ENCODE data around the gene C12orf56. TPM values are rescaled to one million over a fixed set of nuclear protein-coding genes. Genes with fewer than 3 reads are reported as not detected.

Gene C12orf56
- total RNA-seq, 1 experiment from 2014 or later, result not detected

DNA sequence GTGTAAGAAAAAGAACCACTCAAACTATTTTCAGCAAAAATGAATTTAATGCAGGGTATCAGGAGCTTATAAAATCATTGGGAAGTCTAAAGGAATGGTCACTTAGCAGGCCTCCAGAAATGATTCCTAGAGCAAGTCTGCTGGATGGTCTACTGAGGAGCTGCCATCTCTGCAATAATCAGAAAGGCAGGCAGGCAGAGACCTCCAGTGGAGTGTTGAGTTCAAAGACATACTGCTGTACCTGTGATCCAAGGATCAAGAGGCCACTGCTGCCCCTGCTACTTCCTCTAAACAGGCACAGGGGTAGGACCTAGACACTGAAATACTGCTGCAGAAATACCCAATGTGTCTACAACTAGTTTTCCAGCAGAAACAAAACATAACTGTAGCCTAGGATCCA lies 154.0 kb downstream of the C12orf56 start:
- no peak overlapping the region for H2AFZ ChIP-seq (ENCODE audit: low read depth, low read length, poor library complexity, severe bottlenecking)
- POLR2A ChIA-PET, result no interaction called here
- CTCF ChIA-PET, result interaction anchor here (0.8 to 2.7 kb wide), 3 partner anchors 393 to 410 kb away, joined by 3 to 10 read pairs (median 7); no protein-coding TSS in a partner anchor

DNA sequence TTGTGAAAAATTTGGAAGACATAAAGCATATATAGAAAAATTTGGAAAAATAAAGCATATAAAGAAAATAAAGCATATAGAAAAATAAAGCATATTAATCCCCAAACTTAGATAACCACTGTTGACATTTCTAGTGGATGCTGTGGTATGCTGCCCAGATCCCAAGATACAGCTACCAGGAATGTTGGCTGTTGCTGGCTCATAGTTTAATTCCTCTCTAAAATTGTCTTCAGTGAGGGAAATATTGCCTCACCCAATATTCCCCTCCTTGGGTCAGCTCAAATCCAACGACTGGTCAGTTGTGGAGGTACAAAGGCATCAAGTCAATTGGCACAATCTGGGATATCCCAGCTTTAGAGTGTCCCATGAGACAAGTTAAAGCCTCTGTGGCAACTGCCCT lies 158.4 kb downstream of the C12orf56 start:
- ATAC-seq (no peak), DNase-seq (ENCODE audit: low read depth, low spot score) (no peak)
- ChIA-PET POLR2A (no interaction called here), CTCF (no interaction called here), RAD21 (ENCODE audit: low non-redundant PET in 1 of 2, low total read pairs in 2 of 2, uncharacterized antibody in 2 of 2, unreplicated experiment in 2 of 2) (no interaction called here)
- Histone ChIP-seq H4K20me1 (ENCODE audit: insufficient read depth) (no peaks in the 10 kb centered on the region), H3K9me3 (ENCODE audit: control insufficient read depth in 1 of 2, insufficient read depth in 1 of 2, low read depth in 1 of 2, low read length in 2 of 2) (no peaks in the 10 kb centered on the region), H3K9ac (ENCODE audit: low read length) (no peak overlapping the region), H3K9me2 (ENCODE audit: insufficient read depth) (no peaks in the 10 kb centered on the region), H3K4me3 (replicated peaks in 1 of 2; ENCODE audit: low read depth in 1 of 2, low read length in 2 of 2) (no peak overlapping the region), H3K36me3 (ENCODE audit: control insufficient read depth in 1 of 2, insufficient read depth in 2 of 2, low read length in 2 of 2) (no peaks in the 10 kb centered on the region), H3K79me2 (ENCODE audit: insufficient read depth, low read length) (no peaks in the 10 kb centered on the region), H3K27ac (ENCODE audit: low read depth, low read length) (no peak overlapping the region), H3K27me3 (ENCODE audit: insufficient read depth, low read length) (no peaks in the 10 kb centered on the region), H2AFZ (ENCODE audit: low read depth, low read length, poor library complexity, severe bottlenecking) (peak overlapping the region; percentile 21), H3K4me1 (ENCODE audit: control insufficient read depth in 1 of 2, insufficient read depth in 2 of 2, low read length in 2 of 2) (no peaks in the 10 kb centered on the region), H3K4me2 (ENCODE audit: low read length) (no peak overlapping the region)
- BruUV-seq (replicated peaks), result no TSS peak
- TF ChIP-seq ZNF274 (IDR thresholded peaks at IDR 0.05; ENCODE audit: low read depth, low read length) (no peak), SIN3A (IDR thresholded peaks at IDR 0.05; ENCODE audit: low read depth) (no peak), POLR2A (IDR thresholded peaks at IDR 0.05; ENCODE audit: borderline replicate concordance, extremely low read depth, insufficient read depth, insufficient read length) (no peak), JUND (IDR thresholded peaks at IDR 0.05) (no peak), ELF1 (IDR thresholded peaks at IDR 0.05; ENCODE audit: borderline replicate concordance, low read depth) (no peak)
- intact Hi-C loops (cut with micrococcal nuclease), result no loop called here

More for the DNA sequence above, 154.0 kb downstream of the C12orf56 start:
- TF ChIP-seq, protein P1, sequence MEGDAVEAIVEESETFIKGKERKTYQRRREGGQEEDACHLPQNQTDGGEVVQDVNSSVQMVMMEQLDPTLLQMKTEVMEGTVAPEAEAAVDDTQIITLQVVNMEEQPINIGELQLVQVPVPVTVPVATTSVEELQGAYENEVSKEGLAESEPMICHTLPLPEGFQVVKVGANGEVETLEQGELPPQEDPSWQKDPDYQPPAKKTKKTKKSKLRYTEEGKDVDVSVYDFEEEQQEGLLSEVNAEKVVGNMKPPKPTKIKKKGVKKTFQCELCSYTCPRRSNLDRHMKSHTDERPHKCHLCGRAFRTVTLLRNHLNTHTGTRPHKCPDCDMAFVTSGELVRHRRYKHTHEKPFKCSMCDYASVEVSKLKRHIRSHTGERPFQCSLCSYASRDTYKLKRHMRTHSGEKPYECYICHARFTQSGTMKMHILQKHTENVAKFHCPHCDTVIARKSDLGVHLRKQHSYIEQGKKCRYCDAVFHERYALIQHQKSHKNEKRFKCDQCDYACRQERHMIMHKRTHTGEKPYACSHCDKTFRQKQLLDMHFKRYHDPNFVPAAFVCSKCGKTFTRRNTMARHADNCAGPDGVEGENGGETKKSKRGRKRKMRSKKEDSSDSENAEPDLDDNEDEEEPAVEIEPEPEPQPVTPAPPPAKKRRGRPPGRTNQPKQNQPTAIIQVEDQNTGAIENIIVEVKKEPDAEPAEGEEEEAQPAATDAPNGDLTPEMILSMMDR (IDR thresholded peaks at IDR 0.05 in 2 of 3, conservative IDR thresholded peaks at IDR 0.05 in 1 of 3; ENCODE audit: borderline replicate concordance in 1 of 3, insufficient read depth in 1 of 3, low read depth in 2 of 3, low read length in 2 of 3), result peak; percentile 7 to 57 (median 12); a peak in 2 of 6 replicates
- no peak for TF ChIP-seq POLR2AphosphoS5 (IDR thresholded peaks at IDR 0.05; ENCODE audit: low read depth, low read length)
- TF ChIP-seq TCF7L2 (IDR thresholded peaks at IDR 0.05; ENCODE audit: borderline replicate concordance, extremely low read depth, insufficient read depth, insufficient read length), result peak; percentile 54
- peak; percentile 76 for TF ChIP-seq RAD21 (IDR thresholded peaks at IDR 0.05; ENCODE audit: low read depth)
- no TSS peak for BruUV-seq (replicated peaks)
- Histone ChIP-seq H3K79me2 (ENCODE audit: insufficient read depth, low read length) (no peaks in the 10 kb centered on the region), H3K27ac (ENCODE audit: low read depth, low read length) (no peak overlapping the region), H3K4me1 (ENCODE audit: control insufficient read depth in 1 of 2, insufficient read depth in 2 of 2, low read length in 2 of 2) (no peaks in the 10 kb centered on the region), H3K4me2 (ENCODE audit: low read length) (no peak overlapping the region), H3K9ac (ENCODE audit: low read length) (no peak overlapping the region), H3K4me3 (replicated peaks in 1 of 2; ENCODE audit: low read depth in 1 of 2, low read length in 2 of 2) (no peak overlapping the region), H3K27me3 (ENCODE audit: insufficient read depth, low read length) (no peaks in the 10 kb centered on the region), H4K20me1 (ENCODE audit: insufficient read depth) (no peaks in the 10 kb centered on the region), H3K9me3 (ENCODE audit: control insufficient read depth in 1 of 2, insufficient read depth in 1 of 2, low read depth in 1 of 2, low read length in 2 of 2) (no peaks in the 10 kb centered on the region), H3K36me3 (ENCODE audit: control insufficient read depth in 1 of 2, insufficient read depth in 2 of 2, low read length in 2 of 2) (no peaks in the 10 kb centered on the region), H3K9me2 (ENCODE audit: insufficient read depth) (no peaks in the 10 kb centered on the region)
- DNase-seq (ENCODE audit: low read depth, low spot score) (peak; percentile 10), ATAC-seq (peak; percentile 74)
- intact Hi-C loops (cut with micrococcal nuclease), result loop anchor here (1.0 kb wide), 1 partner anchor 397 kb away; no protein-coding TSS in a partner anchor
- RAD21 ChIA-PET (ENCODE audit: low non-redundant PET in 1 of 2, low total read pairs in 2 of 2, uncharacterized antibody in 2 of 2, unreplicated experiment in 2 of 2), result no interaction called here
